Stimulated activated CD4-positive, alpha-beta T cell treated with anti-CD3 and anti-CD28 coated beads, Interleukin-12 subunit alpha, Interleukin-12 subunit beta, amount 100 ng/mL, for 48 hours (primary cell): Measurements from ENCODE around the gene COL1A1.

Experiments
- DNase-seq, 3 donors: peaks; one replicate each; pipeline ENCODE4 v3.0.0-alpha.2; 2020; ENCODE audit warnings: low read depth in 2 of 3, low spot score in 1 of 3

The COL1A1 gene

GRCh38 chr17:50200457-50201275 is 765 bp downstream of the COL1A1 start:
- peak; percentile 61 to 77 (median 73) for DNase-seq

GRCh38 chr17:50199803-50200456 is 1.5 kb downstream of the COL1A1 start:
- DNase-seq: peak; percentile 44 to 58 (median 48)

GRCh38 chr17:50199211-50199802 is 2.1 kb downstream of the COL1A1 start:
- DNase-seq: no peak

GRCh38 chr17:50198026-50198669 is 3.3 kb downstream of the COL1A1 start:
- peak; percentile 33 to 58 (median 42) for DNase-seq

- no peak for DNase-seq
Observed at GRCh38 chr17:50196826-50197225, 4.6 kb downstream of the COL1A1 start.

GRCh38 chr17:50196036-50196435 is 5.4 kb downstream of the COL1A1 start:
- DNase-seq: no peak

GRCh38 chr17:50194934-50195865 is 6.2 kb downstream of the COL1A1 start:
- no peak for DNase-seq

GRCh38 chr17:50194140-50194933 is 7.1 kb downstream of the COL1A1 start:
- no peak for DNase-seq

GRCh38 chr17:50192618-50193291 is 8.7 kb downstream of the COL1A1 start:
- DNase-seq: no peak

- no peak for DNase-seq
Observed at GRCh38 chr17:50192144-50192617, 9.2 kb downstream of the COL1A1 start.

- no peak for DNase-seq
Observed at GRCh38 chr17:50191359-50192143, 9.9 kb downstream of the COL1A1 start.

- DNase-seq: no peak
Observed at GRCh38 chr17:50190603-50191358, 10.7 kb downstream of the COL1A1 start.

GRCh38 chr17:50190293-50190602 is 11.2 kb downstream of the COL1A1 start:
- no peak for DNase-seq

GRCh38 chr17:50189550-50190292 is 11.7 kb downstream of the COL1A1 start:
- no peak for DNase-seq

- DNase-seq: no peak
Observed at GRCh38 chr17:50188921-50189549, 12.4 kb downstream of the COL1A1 start.

- no peak for DNase-seq
Observed at GRCh38 chr17:50188531-50188920, 12.9 kb downstream of the COL1A1 start.
